A549 (cell line): ENCODE results near the gene STAMBP. TPM values are rescaled to one million over a fixed set of nuclear protein-coding genes. Genes with fewer than 3 reads are reported as not detected.

Source experiments
- ATAC-seq, 2 experiments: fragments of 200-7000 bp in 1 of 2; fragments of >200 bp in 1 of 2; cut with Nextera tagmentation in 1 of 2; cut with Tn5 transposase in 1 of 2; 3 replicates each; pipeline versions ENCODE4 v1.8.0 to v1.9.1; 2018 to 2020; ENCODE audit warnings: mild to moderate bottlenecking in 1 of 2, moderate library complexity in 1 of 2
- CTCF ChIA-PET: fragments of 300-600 bp; sonication (Branson Sonifier 250); formaldehyde crosslinking; extraction: SDS; loops from one replicate; lab custom pipeline; 2021; ENCODE audit warnings: antibody characterized with exemption, inconsistent platforms; lab: Yijun Ruan, JAX
- POLR2A ChIA-PET: fragments of 350-600 bp; formaldehyde crosslinking; extraction: SDS; loops from one replicate; lab custom pipeline; 2021; ENCODE audit warnings: antibody characterized with exemption, inconsistent platforms; lab: Yijun Ruan, JAX
- DNase-seq, 2 experiments: peaks; one replicate each; pipeline versions ENCODE4 v3.0.0 to v3.0.0-alpha.2; 2011 to 2016; ENCODE audit warnings: low read depth in 1 of 2, low spot score in 1 of 2
- FAIRE-seq: peaks from 2 replicates; lab custom pipeline; 2011; peaks lifted over from hg19 to GRCh38; lab: Jason Lieb, UNC
- H3K27ac ChIP-seq, 2 experiments: fragments of >200 bp; sonication (Bioruptor Twin); formaldehyde crosslinking; 3 replicates each; pipeline ENCODE4 v1.5.1; 2016 to 2017
- H3K4me1 ChIP-seq: fragments of >200 bp; sonication (Bioruptor Twin); formaldehyde crosslinking; 3 replicates; pipeline ENCODE4 v1.6.1; 2016
- H3K4me2 ChIP-seq: fragments of >200 bp; sonication (Bioruptor Twin); formaldehyde crosslinking; 3 replicates; pipeline ENCODE4 v1.6.1; 2016
- H3K4me3 ChIP-seq: fragments of >200 bp; sonication (Bioruptor Twin); formaldehyde crosslinking; 3 replicates; pipeline ENCODE4 v1.5.1; 2016
- H3K9me3 ChIP-seq: fragments of >200 bp; sonication (Bioruptor Twin); formaldehyde crosslinking; 3 replicates; pipeline ENCODE4 v1.6.1; 2016
- ATOH8 ChIP-seq: fragments of 250-450 bp; sonication (Bioruptor Pico); IDR thresholded peaks from 2 replicates; pipeline ENCODE4 v1.5.0; 2020; ENCODE audit warnings: low read depth, mild to moderate bottlenecking, moderate library complexity
- CBX8 ChIP-seq: fragments of 200-600 bp; sonication (generic); IDR thresholded peaks from 2 replicates; pipeline ENCODE4 v1.6.1; 2016
- CHD2 ChIP-seq: fragments of 150-350 bp; IDR thresholded peaks from 2 replicates; pipeline ENCODE4 v1.6.1; 2014; ENCODE audit warnings: low read length; ENCODE audit not compliant: partially characterized antibody
- CTCF ChIP-seq: fragments of >200 bp; sonication (Bioruptor Twin); formaldehyde crosslinking; IDR thresholded peaks from 3 replicates; pipeline ENCODE4 v1.5.1; 2016
- EHMT2 ChIP-seq: fragments of 200-600 bp; sonication (generic); IDR thresholded peaks from 2 replicates; pipeline ENCODE4 v1.6.1; 2016; ENCODE audit warnings: antibody characterized with exemption, low read depth, mild to moderate bottlenecking, moderate library complexity
- FOSL2 ChIP-seq, 2 experiments: fragments of 450-650 bp in 1 of 2; fragments of >200 bp in 1 of 2; sonication (Bioruptor Twin) in 1 of 2; formaldehyde crosslinking; IDR thresholded peaks; 2 replicates each; pipeline versions ENCODE4 v1.5.0 to v1.6.1; 2016 to 2020; ENCODE audit warnings: mild to moderate bottlenecking in 1 of 2, moderate library complexity in 1 of 2
- GATA3 ChIP-seq: IDR thresholded peaks from 2 replicates; pipeline ENCODE4 v1.6.1; 2012; ENCODE audit warnings: borderline replicate concordance
- HES2 ChIP-seq: fragments of >200 bp; sonication (Bioruptor Twin); formaldehyde crosslinking; IDR thresholded peaks from 2 replicates; pipeline ENCODE4 v1.6.1; 2016
- KDM1A ChIP-seq: fragments of 200-600 bp; sonication (generic); IDR thresholded peaks from 2 replicates; pipeline ENCODE4 v1.6.1; 2016; ENCODE audit warnings: low read depth, mild to moderate bottlenecking
- MYC ChIP-seq: IDR thresholded peaks from 2 replicates; pipeline ENCODE4 v1.6.1; 2012; ENCODE audit warnings: mild to moderate bottlenecking, inconsistent platforms, low read length, improper control_type of control experiment, borderline replicate concordance
- NR3C1 ChIP-seq: fragments of >200 bp; sonication (Bioruptor Twin); formaldehyde crosslinking; IDR thresholded peaks from 3 replicates; pipeline ENCODE4 v1.6.1; 2017
- POLR2A ChIP-seq: IDR thresholded peaks from 2 replicates; pipeline ENCODE4 v1.6.1; 2012; ENCODE audit warnings: mild to moderate bottlenecking, low read length
- RAD21 ChIP-seq, 2 experiments: fragments of >200 bp in 1 of 2; sonication (Bioruptor Twin) in 1 of 2; formaldehyde crosslinking in 1 of 2; IDR thresholded peaks in 1 of 2; conservative IDR thresholded peaks in 1 of 2; 2 replicates in 1 of 2; 3 replicates in 1 of 2; pipeline ENCODE4 v1.6.1; 2012 to 2018; ENCODE audit warnings: inconsistent platforms in 1 of 2
- REST ChIP-seq: fragments of 200-600 bp; sonication (generic); IDR thresholded peaks from 2 replicates; pipeline ENCODE4 v1.6.1; 2016; ENCODE audit warnings: antibody characterized with exemption, mild to moderate bottlenecking, moderate library complexity
- RNF2 ChIP-seq: fragments of 200-600 bp; sonication (generic); IDR thresholded peaks from 2 replicates; pipeline ENCODE4 v1.6.1; 2016; ENCODE audit warnings: low read depth, mild to moderate bottlenecking, antibody characterized with exemption, moderate library complexity, borderline replicate concordance
- TFCP2L1 ChIP-seq: fragments of 250-450 bp; sonication (Bioruptor Pico); IDR thresholded peaks from 2 replicates; pipeline ENCODE4 v1.5.0; 2021; ENCODE audit warnings: mild to moderate bottlenecking
- ZC3H11A ChIP-seq: fragments of 450-650 bp; IDR thresholded peaks from 2 replicates; pipeline ENCODE4 v1.6.1; 2014; ENCODE audit warnings: antibody characterized with exemption, mild to moderate bottlenecking
- ZFP36 ChIP-seq: fragments of 450-650 bp; IDR thresholded peaks from 2 replicates; pipeline ENCODE4 v1.6.1; 2014; ENCODE audit warnings: borderline replicate concordance; ENCODE audit not compliant: partially characterized antibody
- ZSCAN20 ChIP-seq: fragments of 250-450 bp; sonication (Bioruptor Pico); IDR thresholded peaks from 2 replicates; pipeline ENCODE4 v1.8.0; 2022; ENCODE audit warnings: mild to moderate bottlenecking, moderate library complexity
- WGBS: methylation state at CpG from one replicate; pipeline ENCODE4 v1.1.6; 2017; ENCODE audit errors: missing lambda C conversion rate; 5-methylcytosine and 5-hydroxymethylcytosine counted together
- polyA plus RNA-seq, 4 experiments: library from polyadenylated mRNA; depleted of rRNA in 3 of 4; stranded (reverse); fragments of >200 nt; fragmentation: RNase III in 1 of 4; extraction: RNeasy Plus Mini Kit Qiagen cat#74134 plus additional on column Dnase treatment in 1 of 4; gene quantifications; 2 replicates in 3 of 4; 3 replicates in 1 of 4; pipeline ENCODE4 v1.2.3, GENCODE V29; 2011 to 2017

The STAMBP gene
- polyA plus RNA-seq, 2 of the 4 experiments (the other 2 are of a cell fraction): 44.4 to 96.3 TPM

- WGBS: 36% methylated on average over 4 of the region's 4 CpGs
- Histone ChIP-seq H3K4me3 (no peak overlapping the region), H3K4me2 (no peak overlapping the region), H3K4me1 (peaks cover 11% of the 10 kb centered on the region; the same call in 2 of the 3 replicates), H3K27ac (no peak overlapping the region), H3K9me3 (no peaks in the 10 kb centered on the region)
- ChIA-PET POLR2A (no interaction called here), CTCF (interaction anchor here (0.6 to 5.4 kb wide), 13 partner anchors 8 to 567 kb away, joined by 3 to 85 read pairs (median 8); partner anchors contain the start of gene BOLA3)
- DNase-seq (no peak), ATAC-seq (no peak), FAIRE-seq (no peak)
- TF ChIP-seq ATOH8: no peak
- TF ChIP-seq CBX8: no peak
- no peak for TF ChIP-seq NR3C1
- TF ChIP-seq CHD2: no peak
- no peak for TF ChIP-seq CTCF
- TF ChIP-seq ZSCAN20 (CRISPR knock-in tag): no peak
These were observed 3.4 kb upstream of the STAMBP start for GRCh38 chr2:73825408-73825807.

- WGBS: 2% methylated on average over 2 of the region's 2 CpGs
- ChIA-PET CTCF (interaction anchor here (0.7 to 2.8 kb wide), 12 partner anchors 9 to 515 kb away, joined by 3 to 24 read pairs (median 4); no protein-coding TSS in a partner anchor), POLR2A (interaction anchor here (2.7 kb wide), 1 partner anchor 352 kb away, joined by 20 read pairs; the partner anchor contains the start of gene MOB1A)
- DNase-seq (peak; percentile 32 to 48), ATAC-seq (peak in 1 of 2 experiments; percentile 44; a peak in 2 of 6 replicates), FAIRE-seq (no peak)
- Histone ChIP-seq H3K27ac (no peak overlapping the region), H3K4me3 (no peak overlapping the region), H3K4me1 (peaks cover 18% of the 10 kb centered on the region; the same call in 2 of the 3 replicates), H3K4me2 (no peak overlapping the region), H3K9me3 (no peaks in the 10 kb centered on the region)
- TF ChIP-seq ATOH8 (no peak), POLR2A (no peak), ZC3H11A (no peak), FOSL2 (IDR thresholded peaks at IDR 0.05) (no peak), FOSL2 (CRISPR knock-in tag; IDR thresholded peaks at IDR 0.05) (no peak), ZFP36 (no peak), MYC (no peak), KDM1A (no peak), REST (no peak), CTCF (peak; percentile 29; the same call in 1 of the 3 replicates), RNF2 (no peak), RAD21 (conservative IDR thresholded peaks at IDR 0.05 in 1 of 2, IDR thresholded peaks at IDR 0.05 in 1 of 2) (peak; percentile 15 to 34; a peak in 1 of 5 replicates), TFCP2L1 (CRISPR knock-in tag) (no peak), HES2 (no peak), NR3C1 (no peak), EHMT2 (no peak), GATA3 (no peak)
These were observed 1.7 kb upstream of the STAMBP start for GRCh38 chr2:73827018-73827417.
